ENCODE data around the gene VWC2L. TPM values are rescaled to one million over a fixed set of nuclear protein-coding genes. Genes with fewer than 3 reads are reported as not detected.

The VWC2L gene
- polyA plus RNA-seq, 4 donors: 0.03 TPM; not detected in 2

- Histone ChIP-seq H3K4me1 (ENCODE audit: control insufficient read depth in 3 of 3, insufficient read depth in 2 of 3, low read depth in 1 of 3, low read length in 2 of 3) (no peaks in the 10 kb centered on the region), H3K27me3 (ENCODE audit: control insufficient read depth in 3 of 3, insufficient read depth in 3 of 3, low read length in 3 of 3) (no peaks in the 10 kb centered on the region), H3K27ac (ENCODE audit: low read depth in 1 of 3, low read length in 2 of 3) (no peak overlapping the region), H3K9me3 (ENCODE audit: control insufficient read depth in 2 of 2, insufficient read depth in 1 of 2, low read depth in 1 of 2, low read length in 1 of 2) (no peaks in the 10 kb centered on the region), H3K4me3 (ENCODE audit: low read depth in 1 of 3, low read length in 3 of 3) (no peak overlapping the region), H3K36me3 (ENCODE audit: control insufficient read depth in 3 of 3, insufficient read depth in 2 of 3, low read depth in 1 of 3, low read length in 3 of 3) (no peaks in the 10 kb centered on the region)
- WGBS, 3 donors: 3 to 6% (median 3%) methylated on average over 1 of the region's 1 CpG
- DNase-seq (no peak), FAIRE-seq (no peak)
These were observed 70.3 kb downstream of the VWC2L start for GRCh38 chr2:214481204-214481603.

- Histone ChIP-seq H3K27me3 (ENCODE audit: control insufficient read depth in 3 of 3, insufficient read depth in 3 of 3, low read length in 3 of 3) (no peaks in the 10 kb centered on the region), H3K36me3 (ENCODE audit: control insufficient read depth in 3 of 3, insufficient read depth in 2 of 3, low read depth in 1 of 3, low read length in 3 of 3) (no peaks in the 10 kb centered on the region), H3K4me3 (ENCODE audit: low read depth in 1 of 3, low read length in 3 of 3) (no peak overlapping the region), H3K27ac (ENCODE audit: low read depth in 1 of 3, low read length in 2 of 3) (no peak overlapping the region), H3K4me1 (ENCODE audit: control insufficient read depth in 3 of 3, insufficient read depth in 2 of 3, low read depth in 1 of 3, low read length in 2 of 3) (no peaks in the 10 kb centered on the region), H3K9me3 (ENCODE audit: control insufficient read depth in 2 of 2, insufficient read depth in 1 of 2, low read depth in 1 of 2, low read length in 1 of 2) (no peaks in the 10 kb centered on the region)
- DNase-seq: no peak
- WGBS, 3 donors: 71 to 75% (median 75%) methylated on average over 2 of the region's 2 CpGs
- no peak for FAIRE-seq
These were observed 71.9 kb downstream of the VWC2L start for GRCh38 chr2:214482728-214483127.

- H3K27me3 ChIP-seq (ENCODE audit: control insufficient read depth in 3 of 3, insufficient read depth in 3 of 3, low read length in 3 of 3): no peaks in the 10 kb centered on the region
- WGBS, 3 donors: 79 to 91% (median 89%) methylated on average over 3 of the region's 3 CpGs
- H3K36me3 ChIP-seq (ENCODE audit: control insufficient read depth in 3 of 3, insufficient read depth in 2 of 3, low read depth in 1 of 3, low read length in 3 of 3): no peaks in the 10 kb centered on the region
- no peak overlapping the region for H3K27ac ChIP-seq (ENCODE audit: low read depth in 1 of 3, low read length in 2 of 3)
- no peak for FAIRE-seq
- no peaks in the 10 kb centered on the region for H3K4me1 ChIP-seq (ENCODE audit: control insufficient read depth in 3 of 3, insufficient read depth in 2 of 3, low read depth in 1 of 3, low read length in 2 of 3)
- no peak for DNase-seq
- no peak overlapping the region for H3K4me3 ChIP-seq (ENCODE audit: low read depth in 1 of 3, low read length in 3 of 3)
- H3K9me3 ChIP-seq (ENCODE audit: control insufficient read depth in 2 of 2, insufficient read depth in 1 of 2, low read depth in 1 of 2, low read length in 1 of 2): no peaks in the 10 kb centered on the region
These were observed 73.4 kb downstream of the VWC2L start for GRCh38 chr2:214484239-214484638.

- no peak for DNase-seq
- no peak for FAIRE-seq
- Histone ChIP-seq H3K4me3 (ENCODE audit: low read depth in 1 of 3, low read length in 3 of 3) (no peak overlapping the region), H3K27me3 (ENCODE audit: control insufficient read depth in 3 of 3, insufficient read depth in 3 of 3, low read length in 3 of 3) (no peaks in the 10 kb centered on the region), H3K9me3 (ENCODE audit: control insufficient read depth in 2 of 2, insufficient read depth in 1 of 2, low read depth in 1 of 2, low read length in 1 of 2) (no peaks in the 10 kb centered on the region), H3K27ac (ENCODE audit: low read depth in 1 of 3, low read length in 2 of 3) (no peak overlapping the region), H3K4me1 (ENCODE audit: control insufficient read depth in 3 of 3, insufficient read depth in 2 of 3, low read depth in 1 of 3, low read length in 2 of 3) (no peaks in the 10 kb centered on the region), H3K36me3 (ENCODE audit: control insufficient read depth in 3 of 3, insufficient read depth in 2 of 3, low read depth in 1 of 3, low read length in 3 of 3) (no peaks in the 10 kb centered on the region)
- 67 to 77% (median 72%) methylated on average over 2 of the region's 2 CpGs for WGBS, 3 donors
These were observed 73.8 kb downstream of the VWC2L start for GRCh38 chr2:214484701-214485100.

GRCh38 chr2:214489181-214489580 lies 78.3 kb downstream of the VWC2L start:
- WGBS, 3 donors: 69 to 78% (median 74%) methylated on average over 2 of the region's 2 CpGs
- Histone ChIP-seq H3K4me3 (ENCODE audit: low read depth in 1 of 3, low read length in 3 of 3) (no peak overlapping the region), H3K27ac (ENCODE audit: low read depth in 1 of 3, low read length in 2 of 3) (no peak overlapping the region), H3K27me3 (ENCODE audit: control insufficient read depth in 3 of 3, insufficient read depth in 3 of 3, low read length in 3 of 3) (no peaks in the 10 kb centered on the region), H3K9me3 (ENCODE audit: control insufficient read depth in 2 of 2, insufficient read depth in 1 of 2, low read depth in 1 of 2, low read length in 1 of 2) (no peaks in the 10 kb centered on the region), H3K4me1 (ENCODE audit: control insufficient read depth in 3 of 3, insufficient read depth in 2 of 3, low read depth in 1 of 3, low read length in 2 of 3) (no peaks in the 10 kb centered on the region), H3K36me3 (ENCODE audit: control insufficient read depth in 3 of 3, insufficient read depth in 2 of 3, low read depth in 1 of 3, low read length in 3 of 3) (no peaks in the 10 kb centered on the region)
- FAIRE-seq (no peak), DNase-seq (no peak)

GRCh38 chr2:214489702-214490101 lies 78.8 kb downstream of the VWC2L start:
- WGBS, 3 donors: 58 to 61% (median 61%) methylated on average over 2 of the region's 2 CpGs
- Histone ChIP-seq H3K4me1 (ENCODE audit: control insufficient read depth in 3 of 3, insufficient read depth in 2 of 3, low read depth in 1 of 3, low read length in 2 of 3) (no peaks in the 10 kb centered on the region), H3K27me3 (ENCODE audit: control insufficient read depth in 3 of 3, insufficient read depth in 3 of 3, low read length in 3 of 3) (no peaks in the 10 kb centered on the region), H3K27ac (ENCODE audit: low read depth in 1 of 3, low read length in 2 of 3) (no peak overlapping the region), H3K4me3 (ENCODE audit: low read depth in 1 of 3, low read length in 3 of 3) (no peak overlapping the region), H3K36me3 (ENCODE audit: control insufficient read depth in 3 of 3, insufficient read depth in 2 of 3, low read depth in 1 of 3, low read length in 3 of 3) (no peaks in the 10 kb centered on the region), H3K9me3 (ENCODE audit: control insufficient read depth in 2 of 2, insufficient read depth in 1 of 2, low read depth in 1 of 2, low read length in 1 of 2) (no peaks in the 10 kb centered on the region)
- no peak for FAIRE-seq
- DNase-seq: no peak

GRCh38 chr2:214492152-214492551 lies 81.3 kb downstream of the VWC2L start:
- Histone ChIP-seq H3K27ac (ENCODE audit: low read depth in 1 of 3, low read length in 2 of 3) (no peak overlapping the region), H3K27me3 (ENCODE audit: control insufficient read depth in 3 of 3, insufficient read depth in 3 of 3, low read length in 3 of 3) (no peaks in the 10 kb centered on the region), H3K36me3 (ENCODE audit: control insufficient read depth in 3 of 3, insufficient read depth in 2 of 3, low read depth in 1 of 3, low read length in 3 of 3) (no peaks in the 10 kb centered on the region), H3K9me3 (ENCODE audit: control insufficient read depth in 2 of 2, insufficient read depth in 1 of 2, low read depth in 1 of 2, low read length in 1 of 2) (no peaks in the 10 kb centered on the region), H3K4me1 (ENCODE audit: control insufficient read depth in 3 of 3, insufficient read depth in 2 of 3, low read depth in 1 of 3, low read length in 2 of 3) (no peaks in the 10 kb centered on the region), H3K4me3 (ENCODE audit: low read depth in 1 of 3, low read length in 3 of 3) (no peak overlapping the region)
- 76 to 86% (median 83%) methylated on average over 3 of the region's 3 CpGs for WGBS, 3 donors
- FAIRE-seq: no peak
- DNase-seq: no peak

- WGBS, 3 donors: 85 to 91% (median 85%) methylated on average over 2 of the region's 2 CpGs
- Histone ChIP-seq H3K27me3 (ENCODE audit: control insufficient read depth in 3 of 3, insufficient read depth in 3 of 3, low read length in 3 of 3) (no peaks in the 10 kb centered on the region), H3K4me1 (ENCODE audit: control insufficient read depth in 3 of 3, insufficient read depth in 2 of 3, low read depth in 1 of 3, low read length in 2 of 3) (no peaks in the 10 kb centered on the region), H3K36me3 (ENCODE audit: control insufficient read depth in 3 of 3, insufficient read depth in 2 of 3, low read depth in 1 of 3, low read length in 3 of 3) (no peaks in the 10 kb centered on the region), H3K9me3 (ENCODE audit: control insufficient read depth in 2 of 2, insufficient read depth in 1 of 2, low read depth in 1 of 2, low read length in 1 of 2) (no peaks in the 10 kb centered on the region), H3K4me3 (ENCODE audit: low read depth in 1 of 3, low read length in 3 of 3) (no peak overlapping the region), H3K27ac (ENCODE audit: low read depth in 1 of 3, low read length in 2 of 3) (no peak overlapping the region)
- no peak for FAIRE-seq
- no peak for DNase-seq
These were observed 81.8 kb downstream of the VWC2L start for GRCh38 chr2:214492608-214493007.

GRCh38 chr2:214497489-214497888 lies 86.6 kb downstream of the VWC2L start:
- Histone ChIP-seq H3K4me3 (ENCODE audit: low read depth in 1 of 3, low read length in 3 of 3) (no peak overlapping the region), H3K27me3 (ENCODE audit: control insufficient read depth in 3 of 3, insufficient read depth in 3 of 3, low read length in 3 of 3) (no peaks in the 10 kb centered on the region), H3K27ac (ENCODE audit: low read depth in 1 of 3, low read length in 2 of 3) (no peak overlapping the region), H3K9me3 (ENCODE audit: control insufficient read depth in 2 of 2, insufficient read depth in 1 of 2, low read depth in 1 of 2, low read length in 1 of 2) (no peaks in the 10 kb centered on the region), H3K36me3 (ENCODE audit: control insufficient read depth in 3 of 3, insufficient read depth in 2 of 3, low read depth in 1 of 3, low read length in 3 of 3) (no peaks in the 10 kb centered on the region), H3K4me1 (ENCODE audit: control insufficient read depth in 3 of 3, insufficient read depth in 2 of 3, low read depth in 1 of 3, low read length in 2 of 3) (no peaks in the 10 kb centered on the region)
- FAIRE-seq (no peak), DNase-seq (no peak)
- WGBS, 3 donors: 71 to 78% (median 71%) methylated on average over 3 of the region's 3 CpGs
